ENCODE data around the gene PHLPP1.

DNA sequence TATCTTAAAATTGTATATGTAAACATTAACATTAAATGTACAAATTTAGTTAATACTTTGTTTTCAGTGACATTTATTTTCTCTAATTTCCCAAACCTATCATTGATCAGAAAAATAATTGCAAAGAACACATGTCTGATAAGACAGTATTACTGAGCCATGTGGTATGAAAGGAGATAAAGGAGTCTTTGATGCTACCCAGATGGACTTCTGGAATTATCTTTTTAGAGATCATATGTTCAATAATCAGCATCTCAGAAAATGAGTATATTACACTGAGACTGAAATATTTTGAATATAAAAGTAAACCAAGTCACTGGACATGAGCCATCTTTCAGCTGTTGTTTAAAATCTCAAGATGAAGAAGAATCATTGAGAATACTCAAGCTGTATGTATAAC, 153.3 kb downstream of the PHLPP1 start:
- TF ChIP-seq PPARA (CRISPR knock-in tag; IDR thresholded peaks at IDR 0.05; ENCODE audit: borderline replicate concordance) (no peak), ISL1 (CRISPR knock-in tag; IDR thresholded peaks at IDR 0.05) (peak; percentile 12; the same call in 1 of the 2 replicates), CSDC2 (CRISPR knock-in tag; IDR thresholded peaks at IDR 0.05) (no peak), ZC3H10 (CRISPR knock-in tag; IDR thresholded peaks at IDR 0.05) (no peak), ZFP3 (CRISPR knock-in tag; IDR thresholded peaks at IDR 0.05) (no peak), ZFP30 (CRISPR knock-in tag; IDR thresholded peaks at IDR 0.05) (no peak)
- TF ChIP-seq, protein P1, sequence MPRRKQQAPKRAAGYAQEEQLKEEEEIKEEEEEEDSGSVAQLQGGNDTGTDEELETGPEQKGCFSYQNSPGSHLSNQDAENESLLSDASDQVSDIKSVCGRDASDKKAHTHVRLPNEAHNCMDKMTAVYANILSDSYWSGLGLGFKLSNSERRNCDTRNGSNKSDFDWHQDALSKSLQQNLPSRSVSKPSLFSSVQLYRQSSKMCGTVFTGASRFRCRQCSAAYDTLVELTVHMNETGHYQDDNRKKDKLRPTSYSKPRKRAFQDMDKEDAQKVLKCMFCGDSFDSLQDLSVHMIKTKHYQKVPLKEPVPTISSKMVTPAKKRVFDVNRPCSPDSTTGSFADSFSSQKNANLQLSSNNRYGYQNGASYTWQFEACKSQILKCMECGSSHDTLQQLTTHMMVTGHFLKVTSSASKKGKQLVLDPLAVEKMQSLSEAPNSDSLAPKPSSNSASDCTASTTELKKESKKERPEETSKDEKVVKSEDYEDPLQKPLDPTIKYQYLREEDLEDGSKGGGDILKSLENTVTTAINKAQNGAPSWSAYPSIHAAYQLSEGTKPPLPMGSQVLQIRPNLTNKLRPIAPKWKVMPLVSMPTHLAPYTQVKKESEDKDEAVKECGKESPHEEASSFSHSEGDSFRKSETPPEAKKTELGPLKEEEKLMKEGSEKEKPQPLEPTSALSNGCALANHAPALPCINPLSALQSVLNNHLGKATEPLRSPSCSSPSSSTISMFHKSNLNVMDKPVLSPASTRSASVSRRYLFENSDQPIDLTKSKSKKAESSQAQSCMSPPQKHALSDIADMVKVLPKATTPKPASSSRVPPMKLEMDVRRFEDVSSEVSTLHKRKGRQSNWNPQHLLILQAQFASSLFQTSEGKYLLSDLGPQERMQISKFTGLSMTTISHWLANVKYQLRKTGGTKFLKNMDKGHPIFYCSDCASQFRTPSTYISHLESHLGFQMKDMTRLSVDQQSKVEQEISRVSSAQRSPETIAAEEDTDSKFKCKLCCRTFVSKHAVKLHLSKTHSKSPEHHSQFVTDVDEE (CRISPR knock-in tag; IDR thresholded peaks at IDR 0.05): no peak
- TF ChIP-seq, protein P2, sequence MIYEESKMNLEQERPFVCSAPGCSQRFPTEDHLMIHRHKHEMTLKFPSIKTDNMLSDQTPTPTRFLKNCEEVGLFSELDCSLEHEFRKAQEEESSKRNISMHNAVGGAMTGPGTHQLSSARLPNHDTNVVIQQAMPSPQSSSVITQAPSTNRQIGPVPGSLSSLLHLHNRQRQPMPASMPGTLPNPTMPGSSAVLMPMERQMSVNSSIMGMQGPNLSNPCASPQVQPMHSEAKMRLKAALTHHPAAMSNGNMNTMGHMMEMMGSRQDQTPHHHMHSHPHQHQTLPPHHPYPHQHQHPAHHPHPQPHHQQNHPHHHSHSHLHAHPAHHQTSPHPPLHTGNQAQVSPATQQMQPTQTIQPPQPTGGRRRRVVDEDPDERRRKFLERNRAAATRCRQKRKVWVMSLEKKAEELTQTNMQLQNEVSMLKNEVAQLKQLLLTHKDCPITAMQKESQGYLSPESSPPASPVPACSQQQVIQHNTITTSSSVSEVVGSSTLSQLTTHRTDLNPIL (CRISPR knock-in tag; IDR thresholded peaks at IDR 0.05; ENCODE audit: low read depth): no peak

Data from SK-N-SH treated with all-trans-retinoic acid at 6 μM for 48 hours (cell line).